G401.6 (cell line): ENCODE results near the gene HOXA4.

ENCODE experiments used
- FAIRE-seq: peaks from 2 replicates; lab custom pipeline; 2012; peaks lifted over from hg19 to GRCh38; lab: Jason Lieb, UNC

HOXA4 gene

DNA sequence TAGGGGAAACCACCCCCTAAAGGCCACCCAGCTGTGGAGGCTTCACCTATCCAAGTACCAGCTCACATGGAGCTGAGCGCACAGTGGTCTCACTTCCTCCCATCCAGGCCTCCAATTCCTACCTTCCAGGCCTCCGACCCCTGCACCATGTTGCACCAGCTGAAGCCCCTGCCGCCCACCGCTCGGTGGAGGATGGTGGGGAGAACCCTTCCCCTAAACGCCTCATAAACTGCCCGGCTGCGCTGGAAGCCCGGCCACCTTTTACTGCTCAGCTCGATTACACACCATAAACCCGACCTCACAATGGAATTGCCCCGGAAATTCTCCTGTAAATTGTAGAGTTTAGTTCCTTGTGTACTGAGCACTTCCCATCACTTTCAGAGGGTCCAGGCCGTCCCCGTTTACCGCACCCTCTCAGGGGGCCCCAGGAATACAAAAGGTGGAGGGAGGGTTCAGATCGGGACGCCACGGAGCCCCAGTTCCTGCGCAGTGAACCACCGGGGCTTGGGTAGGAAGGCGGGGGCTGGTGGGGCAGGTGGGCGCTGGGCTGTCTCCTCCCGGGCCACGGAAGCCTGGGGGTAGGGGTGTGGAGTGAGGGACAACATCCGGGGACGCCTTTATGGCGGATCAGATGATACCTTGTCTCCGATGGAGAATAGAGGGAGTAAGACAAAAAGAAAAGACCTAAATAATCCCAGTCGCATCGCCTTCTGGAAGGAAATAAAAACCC lies 27.3 kb upstream of the HOXA4 start:
- FAIRE-seq, result no peak

DNA sequence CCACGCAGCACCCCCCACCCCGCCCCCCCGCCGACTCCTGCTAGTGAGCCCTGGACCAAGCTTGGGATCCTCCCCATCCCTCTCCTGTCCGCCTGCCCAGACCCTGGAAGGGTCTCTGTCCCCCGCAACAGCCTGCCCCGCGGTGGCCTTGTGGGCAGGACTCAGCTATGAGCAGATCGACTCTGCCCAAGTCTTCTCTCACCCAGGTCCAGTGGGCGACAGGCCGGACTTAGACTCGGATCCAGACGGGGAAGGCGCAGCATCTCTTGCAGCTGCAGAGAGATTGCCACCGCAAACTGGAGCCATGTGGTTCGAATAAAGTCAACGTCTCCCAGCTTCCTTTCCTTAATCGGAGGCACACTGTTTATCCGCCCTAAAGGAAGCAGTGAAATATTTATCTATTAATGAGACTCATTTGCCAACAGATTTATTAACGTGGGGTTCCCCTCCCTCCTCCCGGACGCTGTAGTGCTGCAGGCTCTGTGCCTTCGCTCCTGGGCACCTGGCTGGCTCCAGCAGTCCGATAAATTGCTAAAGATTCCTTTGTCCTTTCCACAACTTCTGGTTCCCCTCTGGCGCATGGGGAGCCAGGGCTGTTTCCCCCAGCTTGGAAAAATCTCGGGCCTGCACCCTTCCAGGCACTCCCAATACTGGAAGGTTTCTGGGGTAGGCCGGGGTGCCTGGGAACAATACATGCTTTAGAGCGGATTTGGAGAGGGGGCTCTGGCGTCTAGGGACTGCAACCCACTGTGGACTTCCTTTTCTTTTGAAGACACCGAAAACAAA lies 26.6 kb upstream of the HOXA4 start:
- no peak for FAIRE-seq

DNA sequence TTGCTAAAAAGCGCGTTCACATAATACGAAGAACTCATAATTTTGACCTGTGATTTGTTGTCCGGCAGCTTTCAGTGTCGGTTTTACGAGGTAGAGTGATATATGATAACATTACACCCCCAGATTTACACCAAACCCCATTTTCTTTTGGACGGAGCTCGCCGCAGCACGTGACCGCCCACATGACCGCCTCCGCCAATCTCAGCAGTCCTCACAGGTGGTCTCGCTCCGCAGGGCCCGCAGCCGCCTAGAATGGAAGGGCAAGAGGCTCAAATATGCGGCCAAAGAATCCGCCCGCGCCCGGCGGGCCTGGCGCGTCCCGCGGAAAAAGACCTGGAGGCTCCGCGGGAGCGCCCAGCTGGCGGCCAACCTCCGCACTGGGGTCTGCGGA lies 25.9 kb upstream of the HOXA4 start, which contains the start of gene HOXA7:
HOXA7 (minus strand) TSS at position 168 of the 391 bp plus-strand sequence; CDS start at position 38, 130 bp downstream.
- peak; percentile 92 for FAIRE-seq

DNA sequence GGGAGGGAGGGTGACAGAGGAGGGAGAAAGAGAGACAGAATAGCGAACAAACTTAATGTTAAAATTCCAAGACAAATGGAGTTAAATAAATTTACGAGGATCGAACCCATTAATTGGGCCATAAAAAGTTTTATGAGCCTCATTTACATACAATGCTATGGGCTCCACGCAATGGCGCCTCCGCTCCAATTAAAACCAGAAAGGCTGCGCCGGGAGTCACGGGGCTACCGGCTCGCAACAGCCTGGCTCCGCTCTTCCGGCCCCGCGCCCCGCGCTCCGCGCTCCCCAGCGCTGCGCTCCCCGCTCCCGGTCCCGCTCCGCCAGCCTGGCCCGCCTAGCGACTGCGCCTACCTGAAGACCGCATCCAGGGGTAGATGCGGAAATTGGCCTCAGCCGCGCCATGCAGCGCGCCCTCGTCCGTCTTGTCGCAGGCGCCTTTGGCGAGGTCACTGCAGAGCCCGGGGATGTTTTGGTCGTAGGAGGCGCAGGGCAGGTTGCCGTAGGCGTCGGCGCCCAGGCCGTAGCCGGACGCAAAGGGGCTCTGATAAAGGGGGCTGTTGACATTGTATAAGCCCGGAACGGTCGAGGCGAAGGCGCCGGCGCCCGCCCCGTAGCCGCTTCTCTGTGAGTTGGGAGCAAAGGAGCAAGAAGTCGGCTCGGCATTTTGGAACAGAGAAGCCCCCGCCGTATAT lies 25.4 kb upstream of the HOXA4 start:
- peak; percentile 88 for FAIRE-seq

DNA sequence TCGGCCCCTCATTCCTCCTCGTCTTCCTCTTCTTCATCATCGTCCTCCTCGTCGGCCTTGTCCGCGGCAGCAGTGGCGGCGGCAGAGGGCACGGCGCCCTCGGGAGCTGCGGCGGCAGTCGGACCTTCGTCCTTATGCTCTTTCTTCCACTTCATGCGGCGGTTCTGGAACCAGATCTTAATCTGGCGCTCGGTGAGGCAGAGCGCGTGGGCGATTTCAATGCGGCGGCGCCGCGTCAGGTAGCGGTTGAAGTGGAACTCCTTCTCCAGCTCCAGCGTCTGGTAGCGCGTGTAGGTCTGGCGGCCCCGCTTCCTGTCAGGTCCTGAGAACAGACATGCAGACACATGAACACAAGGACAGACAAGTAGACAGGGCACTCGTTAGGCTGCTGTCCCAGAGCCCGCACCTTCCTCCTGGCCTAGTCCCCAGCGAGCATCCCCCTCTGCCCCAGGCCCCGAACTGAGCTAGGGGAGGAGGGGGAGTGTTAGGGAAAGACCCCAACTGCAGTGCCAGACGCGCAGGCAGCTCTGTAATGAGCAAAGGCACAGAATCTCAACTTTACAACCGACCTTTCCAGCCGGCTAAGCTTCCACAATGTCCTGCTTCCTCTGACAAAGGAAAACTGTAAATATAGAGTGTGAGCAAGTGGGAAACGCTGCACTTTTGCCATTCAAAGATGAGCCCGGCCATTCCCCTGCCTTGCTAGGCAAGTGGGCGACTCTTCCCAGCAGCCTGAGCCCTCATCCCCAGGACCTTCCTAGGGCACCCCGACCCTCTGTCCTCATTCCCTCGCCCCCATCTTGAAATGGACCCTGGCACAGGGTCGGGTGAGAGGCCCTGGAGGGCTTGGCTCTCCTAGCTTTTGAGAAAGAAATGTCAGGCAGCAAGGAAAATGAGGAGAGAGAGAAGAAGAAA lies 24.6 kb upstream of the HOXA4 start:
- peak; percentile 27 for FAIRE-seq

DNA sequence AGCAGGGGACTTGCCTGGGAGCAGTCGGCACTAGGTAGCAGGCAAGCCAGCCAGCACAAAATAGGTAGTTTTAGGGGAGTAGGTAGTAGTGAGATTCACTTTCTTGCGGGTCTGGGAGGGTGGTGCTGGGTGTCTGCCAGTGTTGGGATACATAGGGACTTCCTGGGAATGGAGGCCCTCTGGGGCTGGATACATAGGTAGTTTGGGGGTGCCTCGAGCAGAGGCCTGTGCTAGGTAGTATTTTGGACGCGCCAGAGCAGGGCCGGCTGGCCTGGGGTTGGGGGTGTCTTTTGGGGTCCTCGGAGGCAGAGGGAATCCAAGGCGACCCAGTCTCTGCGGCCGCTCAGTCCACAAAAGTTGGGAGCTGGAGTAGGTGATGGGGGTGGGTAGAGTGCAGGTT lies 23.8 kb upstream of the HOXA4 start:
- no peak for FAIRE-seq

DNA sequence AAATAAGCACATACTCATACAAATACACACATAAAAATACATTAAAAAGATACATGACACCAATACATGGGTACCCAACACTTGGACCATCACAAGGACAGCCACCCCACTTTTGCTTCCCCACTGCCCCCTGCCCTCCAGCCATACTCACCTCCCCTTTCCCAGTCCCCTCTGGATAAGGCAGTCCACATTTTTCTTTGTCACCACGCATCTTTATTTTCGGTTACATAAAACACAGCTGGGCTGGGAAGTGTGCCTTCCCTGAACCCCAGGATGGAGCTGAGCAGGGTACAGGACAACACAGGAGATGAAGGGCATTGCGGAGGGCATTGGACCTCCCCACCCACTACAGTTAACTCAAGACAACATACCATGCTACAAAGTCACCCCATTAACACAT lies 23.0 kb upstream of the HOXA4 start:
- no peak for FAIRE-seq

DNA sequence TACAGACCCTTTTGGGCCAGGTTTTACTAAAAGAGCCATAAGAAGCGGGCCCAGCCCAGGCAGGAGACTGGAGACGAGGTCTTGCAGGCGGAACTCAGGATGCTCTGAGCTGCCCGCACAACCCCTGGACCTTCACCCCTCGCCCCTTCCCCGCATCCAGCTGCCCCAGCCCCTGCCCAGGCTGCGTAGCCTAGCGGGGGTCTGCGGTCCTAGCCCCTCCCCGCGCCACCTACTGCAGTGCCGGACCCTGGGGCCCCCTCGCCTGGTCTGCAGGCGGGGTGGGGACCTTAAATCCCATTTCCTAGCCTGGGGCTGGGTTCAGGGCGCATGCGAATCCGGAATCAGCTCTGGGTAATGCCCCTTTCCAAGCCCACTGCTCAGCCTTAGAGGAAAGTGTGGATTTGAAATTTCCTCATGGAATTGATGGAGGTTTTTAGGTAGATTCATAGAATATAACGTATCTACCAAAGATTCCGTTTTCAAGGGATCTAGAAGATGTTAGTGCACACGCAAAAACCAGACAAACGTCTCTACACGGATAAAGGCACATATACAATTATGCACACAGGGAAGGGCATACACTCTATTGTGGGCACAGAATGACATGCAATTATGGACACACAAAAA lies 22.4 kb upstream of the HOXA4 start:
- FAIRE-seq, result peak; percentile 49

DNA sequence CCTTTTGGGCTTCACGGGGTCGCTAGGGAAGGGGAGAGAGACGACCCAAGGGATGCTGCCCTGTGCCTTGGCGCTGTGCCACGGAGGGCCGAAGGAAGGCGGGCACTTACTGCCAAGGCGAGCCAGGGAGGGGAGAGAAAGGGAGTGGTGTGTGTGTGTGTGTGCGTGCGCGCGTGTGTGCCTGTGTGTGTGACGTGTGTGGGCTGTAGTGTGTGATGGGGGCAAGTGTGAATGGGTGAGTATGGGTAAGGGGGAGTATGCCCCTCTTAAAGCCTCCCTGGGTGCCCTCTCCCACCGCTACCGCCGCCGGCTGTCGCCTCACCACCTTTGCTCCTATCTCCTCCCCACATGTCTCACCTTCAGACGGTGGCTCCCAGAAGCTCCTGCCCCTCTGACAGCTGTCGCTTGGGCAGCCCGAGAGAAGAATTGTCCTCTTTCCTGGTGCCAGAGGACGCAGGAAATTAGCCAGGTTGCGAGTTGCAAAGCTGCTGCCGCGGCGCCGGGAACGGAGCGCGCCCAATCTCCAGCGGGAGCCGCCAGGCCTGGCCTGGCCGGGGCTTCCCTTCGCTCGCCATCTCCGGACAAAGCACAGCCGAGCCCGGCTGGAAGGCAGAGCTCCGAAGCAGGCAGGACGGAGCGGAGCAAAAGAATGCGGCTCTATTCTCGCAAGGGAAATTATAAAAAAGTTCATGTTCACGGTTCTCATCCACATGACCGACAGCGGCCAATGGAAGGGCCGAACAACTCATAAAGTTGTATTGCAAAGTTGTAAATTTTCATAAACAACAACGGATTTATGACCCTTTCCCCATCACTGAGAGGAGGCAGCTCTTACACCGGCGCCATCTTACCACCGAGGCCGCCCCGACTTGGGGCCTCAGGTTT lies 21.6 kb upstream of the HOXA4 start, which contains the start of gene HOXA3:
HOXA3 (minus strand) TSS at position 653 of the 885 bp plus-strand sequence. CDS start 41,943 bp downstream, outside the sequence.
- peak; percentile 98 for FAIRE-seq

DNA sequence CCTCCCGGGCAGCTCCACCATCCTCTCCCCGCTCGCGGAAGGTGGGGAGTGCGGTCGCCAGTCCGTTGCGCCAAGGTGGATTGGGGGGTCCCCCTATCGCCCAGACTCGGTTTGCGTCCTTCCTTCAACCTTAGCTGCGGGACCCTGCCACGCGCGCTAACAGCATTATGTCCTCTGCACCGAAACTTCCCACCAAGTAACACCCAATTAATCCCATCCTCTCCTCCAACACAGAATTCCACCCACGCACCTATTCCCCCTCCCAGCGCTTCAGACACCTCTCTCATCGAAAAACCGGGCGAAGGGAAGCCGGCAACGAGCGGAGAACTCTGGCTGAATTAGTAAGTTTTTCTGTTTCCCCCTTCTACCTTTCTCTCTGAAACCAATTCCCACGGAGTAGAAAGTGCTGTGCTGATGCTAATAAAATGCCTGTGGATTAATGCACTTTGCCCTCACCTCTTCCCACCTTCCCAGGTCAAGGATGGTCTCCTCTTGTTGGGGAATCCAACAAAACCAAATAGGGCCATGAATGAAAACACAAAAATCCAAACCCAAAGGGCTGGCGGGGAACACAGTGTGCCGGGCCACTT lies 20.9 kb upstream of the HOXA4 start:
- FAIRE-seq, result no peak

DNA sequence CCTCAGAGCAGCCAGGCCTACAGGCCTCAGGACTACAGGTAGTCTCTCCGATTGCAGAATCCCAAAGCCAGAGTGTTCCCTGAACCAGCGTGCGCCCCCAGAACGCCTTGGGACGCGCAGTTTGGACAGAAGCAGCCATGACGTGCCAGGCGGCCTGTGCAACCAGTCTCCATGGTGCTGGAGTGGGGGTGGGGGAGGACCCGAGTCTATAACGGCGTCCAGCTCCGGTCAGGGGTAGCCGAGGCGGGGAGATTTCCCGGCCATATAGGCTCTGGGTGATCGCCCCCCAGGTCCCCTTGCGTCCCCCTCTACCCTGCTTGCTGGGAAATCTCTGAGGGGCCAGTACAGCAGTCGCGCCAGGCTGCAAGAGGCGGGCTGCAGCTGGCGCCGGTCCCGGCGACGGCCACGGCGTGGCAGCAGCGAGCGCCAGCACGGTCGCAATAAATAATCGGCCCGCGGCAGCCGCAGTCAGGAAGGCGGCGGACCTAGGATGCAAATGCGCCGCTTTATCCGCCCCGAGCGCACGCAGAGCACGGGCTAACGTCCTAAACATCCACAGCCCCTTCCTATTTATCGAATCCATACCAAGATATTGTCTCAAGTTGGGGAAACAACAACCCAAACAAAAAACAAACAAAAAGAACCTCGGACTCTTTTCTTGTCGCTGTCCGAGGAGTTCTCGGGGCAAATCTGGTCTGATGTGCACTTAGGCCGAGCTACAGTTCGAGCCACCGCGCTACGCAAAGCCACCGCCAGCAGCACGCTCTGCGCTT lies 20.2 kb upstream of the HOXA4 start:
- FAIRE-seq, result peak; percentile 80

DNA sequence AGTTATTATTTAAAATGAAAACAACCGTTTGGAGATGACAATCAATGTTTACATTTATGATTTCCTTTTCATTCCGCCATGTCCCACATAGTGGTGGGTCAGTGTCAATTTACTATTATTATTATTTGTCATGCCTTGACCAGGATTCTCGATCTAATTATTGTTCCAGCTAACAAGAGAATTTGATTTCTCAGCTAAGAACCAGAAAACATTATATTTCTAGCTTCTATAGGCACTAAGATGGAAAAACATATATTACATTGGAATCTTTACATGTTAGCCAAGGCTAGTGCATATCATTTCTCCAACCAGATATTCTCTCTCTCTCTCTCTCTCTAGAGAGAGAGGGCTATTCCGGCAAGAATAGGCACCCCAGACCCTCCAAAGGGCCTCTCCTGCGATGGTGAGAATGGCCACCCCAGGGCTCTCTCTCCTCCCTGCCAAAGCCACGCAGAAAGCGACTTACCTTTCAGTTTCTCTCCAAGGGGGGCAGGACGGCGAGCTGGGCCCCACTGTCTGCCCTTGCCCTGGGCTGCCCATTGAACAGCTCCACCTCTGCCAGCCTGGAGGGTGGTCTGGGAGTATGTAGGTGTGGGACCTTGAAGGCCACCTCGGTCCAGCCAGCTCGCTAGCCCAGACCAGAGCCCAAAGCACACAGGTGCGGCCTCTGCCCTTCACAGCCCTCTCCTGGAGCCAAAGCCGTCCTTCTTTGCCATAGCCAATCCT lies 19.4 kb upstream of the HOXA4 start:
- FAIRE-seq, result no peak

DNA sequence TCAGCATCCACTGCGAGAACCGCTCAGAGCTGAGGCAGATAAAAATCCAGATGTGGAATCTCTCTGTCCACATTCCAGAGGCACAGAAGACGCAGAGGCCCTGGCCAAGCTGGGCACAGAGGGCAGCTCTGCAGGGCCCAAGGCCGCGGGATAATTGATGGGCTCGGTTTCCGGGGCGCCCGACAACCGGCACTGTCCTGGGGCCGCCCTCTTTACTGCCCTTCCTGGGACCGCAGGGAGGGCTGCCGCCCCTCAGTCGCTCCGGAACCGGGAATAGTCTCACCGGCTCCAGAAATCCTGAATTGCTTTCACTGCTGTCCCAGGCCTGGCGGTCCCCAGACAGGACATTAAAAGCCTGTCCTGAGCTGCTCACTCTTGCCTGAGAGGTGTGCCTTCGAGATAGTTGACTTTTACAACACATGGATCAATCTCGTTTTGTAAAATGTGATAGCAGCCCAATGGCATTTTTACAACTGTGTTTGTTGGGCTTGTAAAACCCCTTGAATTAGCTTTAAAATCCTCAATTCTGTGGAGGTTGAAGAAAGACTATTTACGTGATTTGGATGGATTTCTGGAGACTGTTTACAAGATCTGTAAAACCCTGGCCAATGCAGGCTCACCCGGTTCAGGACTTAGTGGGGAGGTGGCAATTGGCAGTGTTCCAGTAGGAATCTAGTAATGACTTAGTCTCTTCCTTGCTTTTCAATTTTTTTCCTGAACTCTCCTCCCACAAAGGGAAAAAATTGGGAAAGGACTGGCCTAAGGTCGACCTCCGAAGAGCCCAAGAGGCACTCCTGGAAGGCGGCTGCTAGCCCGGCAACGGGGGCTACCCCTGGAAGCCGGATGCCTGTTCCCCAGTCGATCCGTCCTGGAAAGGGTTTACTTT lies 18.4 kb upstream of the HOXA4 start:
- peak; percentile 71 for FAIRE-seq

DNA sequence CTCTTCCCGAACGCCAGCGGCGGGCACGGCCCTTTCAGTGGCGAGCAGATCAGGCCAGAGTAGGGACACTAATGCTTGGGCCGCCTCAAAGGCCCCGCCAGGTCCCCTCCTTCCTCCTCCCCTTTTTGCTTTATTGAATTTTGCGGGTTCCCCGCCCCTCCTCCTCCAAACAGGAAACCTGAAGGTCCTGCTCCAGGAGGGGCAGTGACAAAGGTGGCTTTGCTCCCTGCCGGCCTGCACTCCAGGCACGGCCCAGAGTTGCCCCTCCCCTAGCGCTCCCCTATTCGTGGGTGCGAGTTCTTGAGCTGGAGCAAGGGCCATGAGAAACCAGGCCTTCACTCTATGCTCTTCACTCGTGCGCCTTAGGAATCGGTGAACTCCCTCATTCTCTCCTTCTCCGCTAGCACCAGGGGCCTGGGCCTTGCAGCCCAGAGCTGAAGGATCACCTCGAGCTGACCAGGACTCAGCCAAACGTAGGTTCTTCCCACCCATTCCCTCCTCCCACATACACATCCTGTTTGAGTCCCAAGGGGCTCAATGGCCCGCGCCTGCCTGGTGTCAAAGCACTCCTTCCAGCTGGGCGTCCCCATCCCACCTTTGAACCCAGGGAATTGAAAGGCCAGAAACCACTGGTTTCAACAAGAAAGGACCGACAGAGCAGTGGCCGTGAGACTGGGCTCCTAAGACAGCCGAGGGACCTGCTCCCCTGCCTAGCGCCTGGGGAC lies 17.6 kb upstream of the HOXA4 start:
- FAIRE-seq, result no peak

DNA sequence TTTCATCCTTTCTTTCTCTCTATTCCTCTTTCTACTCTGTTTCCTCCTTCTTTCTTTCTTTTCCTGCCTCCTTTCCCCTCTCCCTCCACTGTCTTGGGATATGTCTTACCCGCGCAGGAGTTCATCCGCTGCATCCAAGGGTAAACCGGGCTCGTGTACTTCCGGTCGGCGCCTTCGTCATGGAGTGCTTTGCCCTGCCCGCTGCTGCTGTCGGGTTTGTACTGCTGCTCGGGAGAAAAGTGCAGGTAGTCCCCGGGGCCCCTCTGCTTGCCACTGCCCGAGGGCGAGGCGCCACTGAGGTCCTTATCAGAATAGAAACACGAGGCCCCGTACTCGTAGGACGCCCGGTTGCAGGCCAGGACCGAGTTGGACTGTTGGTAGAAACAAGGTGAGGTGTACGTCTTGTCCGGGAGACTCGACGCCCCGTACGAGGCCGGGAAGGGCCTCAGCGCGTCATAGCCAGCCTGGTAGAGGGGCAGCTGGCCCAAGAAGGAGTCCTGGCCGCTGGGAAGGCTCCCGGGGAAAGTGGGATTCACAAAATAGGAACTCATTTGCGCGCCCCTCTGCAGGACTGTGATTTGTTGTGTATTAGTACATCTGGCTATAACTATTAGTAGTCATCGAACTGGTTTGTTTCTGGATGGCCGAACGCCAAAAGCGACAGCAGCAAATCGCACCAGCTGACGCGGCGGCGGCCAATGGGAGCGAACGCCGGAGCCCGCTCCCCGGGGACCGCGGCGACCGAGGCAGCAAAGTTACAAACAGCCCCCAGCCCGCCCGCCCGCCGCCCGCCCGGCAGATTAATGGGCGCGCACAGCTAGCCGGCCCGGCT lies 16.9 kb upstream of the HOXA4 start, which contains the start of gene HOXA6:
HOXA6 (minus strand) TSS at position 576 of the 832 bp plus-strand sequence; CDS start at position 551, 25 bp downstream.
- no peak for FAIRE-seq
